LoVo (cell line): Measurements from ENCODE around the gene LIPM.

Experiments
- DNase-seq: peaks from one replicate; pipeline ENCODE4 v3.0.0-alpha.2; 2016; ENCODE audit warnings: low spot score

The LIPM gene

DNA sequence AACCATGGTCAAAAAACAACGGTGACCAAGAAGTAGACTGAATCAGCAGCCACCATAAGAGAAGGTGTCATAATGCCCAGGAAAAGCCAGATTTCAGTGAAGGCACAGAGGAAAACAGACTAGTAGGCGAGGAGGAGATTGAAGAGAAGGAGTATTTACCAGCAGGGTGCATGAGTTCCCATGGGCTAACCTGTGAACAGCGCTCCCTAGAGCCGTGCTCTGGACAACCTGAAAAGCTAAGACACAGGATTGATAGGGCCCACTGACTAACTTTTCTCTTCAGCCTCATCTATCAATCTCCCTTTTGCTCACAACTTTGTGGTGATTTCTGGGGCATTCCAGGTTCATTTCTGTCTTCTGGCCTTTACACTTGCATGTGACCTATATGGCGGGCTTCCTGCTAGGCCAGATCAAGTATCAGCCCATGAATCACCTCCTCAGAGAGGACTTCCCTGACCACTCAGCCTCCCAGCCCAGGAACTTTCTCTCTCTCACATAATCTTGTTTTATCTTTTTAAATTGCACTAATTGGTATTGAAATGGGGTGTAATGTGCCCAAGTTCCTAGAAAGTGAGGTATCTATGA is 36.3 kb downstream of the LIPM start:
- no peak for DNase-seq

DNA sequence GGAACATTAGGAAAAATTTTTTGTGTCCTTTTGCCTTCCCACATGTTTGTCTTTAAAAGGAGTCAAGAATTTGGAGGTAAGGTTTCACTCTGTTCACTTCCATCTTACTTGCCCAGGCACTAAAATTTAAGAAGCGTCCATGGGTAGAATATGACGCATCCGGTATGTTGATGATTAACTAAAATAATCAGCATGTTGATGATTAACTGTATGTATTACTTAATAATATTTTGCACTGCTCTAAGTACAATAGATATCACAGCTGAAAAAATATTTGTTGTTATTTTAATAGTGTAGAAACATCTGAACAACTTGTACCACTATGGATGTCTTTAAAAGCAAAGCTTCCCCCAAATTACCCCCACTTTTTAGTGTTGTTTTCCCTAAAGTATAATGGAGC is 37.6 kb downstream of the LIPM start:
- no peak for DNase-seq

DNA sequence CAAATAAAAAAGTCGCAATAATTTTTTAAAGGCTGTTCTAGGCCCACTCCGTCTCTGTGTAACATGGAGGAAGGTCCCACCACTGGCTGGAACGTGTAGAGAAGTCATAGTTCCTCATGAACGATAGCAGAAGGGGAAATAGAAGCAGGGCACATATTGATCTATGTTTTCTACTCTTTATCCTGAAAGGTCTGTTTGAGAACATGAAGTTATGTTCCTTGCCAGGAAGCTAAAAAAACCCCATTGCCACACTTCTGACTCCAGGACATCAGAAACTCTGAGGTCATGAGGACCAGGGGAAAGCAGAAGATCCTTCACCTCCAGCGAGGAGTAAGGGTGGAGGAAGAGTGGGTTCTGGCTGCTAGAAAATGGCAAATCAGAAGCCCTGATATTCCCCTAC is 38.4 kb downstream of the LIPM start:
- no peak for DNase-seq

DNA sequence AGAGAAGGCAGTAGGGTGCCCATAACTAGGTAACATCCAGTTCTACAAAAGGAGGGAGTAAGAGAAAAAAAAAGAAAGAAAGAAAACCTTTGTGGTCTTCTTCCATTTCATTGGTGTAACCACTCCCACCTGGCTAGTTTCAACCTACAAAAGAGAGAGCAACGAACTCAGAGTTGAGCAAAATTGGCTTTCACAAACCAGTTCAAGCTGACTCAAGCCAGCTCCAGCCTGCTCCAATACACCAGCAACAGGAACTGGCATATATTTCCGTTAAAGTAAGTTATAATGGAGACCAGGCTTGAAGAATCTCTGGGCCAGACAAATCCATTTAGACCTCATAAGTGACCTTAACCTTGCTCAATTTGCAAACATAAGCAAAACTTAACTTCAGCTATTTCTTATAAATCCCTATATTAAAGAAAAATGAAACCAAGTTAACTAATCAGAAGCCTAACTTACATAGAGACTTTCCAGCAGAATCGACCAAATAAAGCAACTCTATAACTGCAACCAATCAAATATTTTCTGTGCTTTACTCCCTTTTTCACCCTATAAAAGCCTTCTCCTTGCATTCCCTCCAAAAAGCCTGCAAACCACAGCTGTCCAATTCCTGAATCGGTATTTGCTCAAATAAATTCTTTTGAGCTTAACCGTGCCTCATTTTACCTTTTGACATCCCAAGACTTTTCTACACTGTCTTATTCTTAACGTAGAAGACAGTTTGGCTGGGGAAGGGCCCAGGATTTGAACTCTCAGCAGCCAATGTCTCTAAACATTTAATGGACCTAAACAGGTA is 39.0 kb downstream of the LIPM start:
- no peak for DNase-seq

DNA sequence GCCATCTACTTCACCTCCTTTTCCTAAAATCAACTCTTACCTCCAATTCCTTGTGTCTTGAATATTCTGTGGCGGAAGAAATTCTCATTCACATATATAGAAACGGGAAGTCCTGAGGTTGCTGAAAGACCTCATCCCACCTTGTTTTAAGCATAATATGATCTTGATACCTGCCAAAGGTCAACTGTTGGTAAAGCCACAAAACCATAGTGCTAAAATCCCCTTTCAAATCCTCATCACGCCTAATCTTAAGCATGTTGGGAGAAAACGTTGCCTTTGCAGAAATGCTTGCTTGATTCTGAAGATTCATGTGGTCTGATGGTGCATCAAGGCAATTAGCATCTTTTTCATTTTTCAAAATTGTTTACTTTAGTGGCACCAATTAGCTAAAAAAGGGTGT is 40.6 kb downstream of the LIPM start:
- DNase-seq: no peak

DNA sequence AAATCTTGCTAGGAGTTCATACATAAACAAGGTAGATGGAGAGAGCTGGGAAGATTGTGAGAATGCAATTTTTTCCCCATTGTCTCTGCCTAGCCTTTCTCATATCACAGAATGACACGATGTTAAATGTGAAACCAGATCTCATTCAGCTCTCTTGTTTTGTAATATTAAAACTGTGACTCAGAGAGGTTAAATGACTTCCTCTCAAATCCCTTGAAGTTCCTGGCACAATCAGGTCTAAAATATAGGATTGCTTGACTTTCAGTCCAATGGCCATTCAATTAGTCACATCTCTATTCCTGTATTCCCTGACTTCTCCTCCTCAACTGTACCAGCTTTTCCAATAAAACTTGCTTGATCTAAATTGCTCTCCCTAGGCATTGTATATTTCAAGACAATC is 46.0 kb downstream of the LIPM start:
- DNase-seq: peak; percentile 61

DNA sequence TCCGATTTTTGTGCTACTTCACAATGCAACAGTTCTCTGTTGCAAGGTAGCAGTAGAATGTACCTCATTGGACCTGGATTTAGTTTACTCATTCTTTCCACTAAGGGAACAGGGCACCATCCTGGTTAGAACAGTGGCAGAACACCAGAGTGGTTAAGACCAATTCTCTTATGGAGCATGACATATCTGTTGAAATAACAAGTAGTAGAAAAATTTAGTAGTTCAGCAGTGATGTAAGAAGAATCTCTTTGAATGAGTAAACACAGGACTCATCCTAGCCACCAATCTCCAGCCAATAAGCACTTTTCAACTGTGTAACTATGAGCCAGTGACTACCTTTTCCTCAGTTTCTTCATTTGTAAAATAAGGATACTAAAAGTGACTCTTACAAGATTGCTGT is 46.7 kb downstream of the LIPM start:
- DNase-seq: no peak

DNA sequence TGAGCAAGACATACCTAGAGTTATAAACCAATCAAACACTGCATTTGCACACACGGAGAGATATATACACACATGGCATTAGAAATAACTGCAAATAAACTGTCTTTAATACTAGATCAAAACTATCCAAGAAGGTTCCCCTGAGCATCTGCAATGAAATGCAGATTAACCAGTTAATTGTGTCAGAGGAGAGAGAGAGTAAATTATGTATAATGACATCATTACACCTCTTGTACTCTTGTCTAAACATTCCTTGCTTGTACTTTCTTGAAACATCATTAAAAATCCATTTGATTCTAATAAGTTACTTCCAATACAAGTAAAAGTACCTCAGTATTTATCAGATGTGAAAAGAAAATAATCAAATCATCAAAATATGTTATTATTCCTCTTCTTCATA is 48.2 kb downstream of the LIPM start:
- DNase-seq: no peak

DNA sequence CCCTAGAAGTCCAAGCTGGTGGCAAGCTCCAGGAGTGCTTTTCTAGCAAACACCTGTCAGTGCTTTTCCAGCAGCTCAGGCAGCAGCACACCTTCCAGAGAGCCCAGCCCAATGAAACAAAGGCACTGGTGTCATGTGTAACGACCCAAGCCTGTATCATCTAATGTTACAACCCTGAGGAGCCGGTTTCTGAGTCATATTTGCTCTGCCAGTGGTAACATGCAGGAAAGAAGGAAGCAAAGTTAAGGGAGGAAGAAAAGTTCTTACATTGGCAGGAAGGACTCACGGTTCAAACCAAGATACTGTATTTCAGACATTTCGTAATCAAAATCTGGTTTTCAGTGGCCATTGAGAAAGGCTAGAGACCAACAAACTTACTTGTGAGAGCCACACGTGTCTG is 49.2 kb downstream of the LIPM start, which contains the start of gene ANKRD22:
Gene ANKRD22, minus strand, starts transcription at position 139 of the 400 bp plus-strand sequence. CDS start 237 bp downstream, outside the sequence.
- DNase-seq: peak; percentile 85

DNA sequence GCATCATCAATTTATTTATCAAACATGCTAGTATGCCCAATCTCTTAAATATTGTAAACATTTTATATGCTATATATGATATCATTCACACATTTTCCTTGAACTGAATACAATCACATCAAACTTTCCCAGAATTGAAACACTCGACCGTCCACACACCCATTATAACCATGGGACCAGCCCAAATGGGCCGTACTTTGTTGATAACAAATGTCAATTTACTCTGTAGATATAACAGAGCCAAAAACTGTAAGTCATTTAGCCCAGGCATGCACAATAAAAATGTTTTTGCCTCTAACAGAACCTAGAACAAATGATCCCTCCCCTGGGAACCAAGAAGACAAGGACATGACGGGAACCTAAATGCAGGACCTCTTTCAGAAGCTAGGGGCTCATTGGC is 49.8 kb downstream of the LIPM start:
- no peak for DNase-seq

DNA sequence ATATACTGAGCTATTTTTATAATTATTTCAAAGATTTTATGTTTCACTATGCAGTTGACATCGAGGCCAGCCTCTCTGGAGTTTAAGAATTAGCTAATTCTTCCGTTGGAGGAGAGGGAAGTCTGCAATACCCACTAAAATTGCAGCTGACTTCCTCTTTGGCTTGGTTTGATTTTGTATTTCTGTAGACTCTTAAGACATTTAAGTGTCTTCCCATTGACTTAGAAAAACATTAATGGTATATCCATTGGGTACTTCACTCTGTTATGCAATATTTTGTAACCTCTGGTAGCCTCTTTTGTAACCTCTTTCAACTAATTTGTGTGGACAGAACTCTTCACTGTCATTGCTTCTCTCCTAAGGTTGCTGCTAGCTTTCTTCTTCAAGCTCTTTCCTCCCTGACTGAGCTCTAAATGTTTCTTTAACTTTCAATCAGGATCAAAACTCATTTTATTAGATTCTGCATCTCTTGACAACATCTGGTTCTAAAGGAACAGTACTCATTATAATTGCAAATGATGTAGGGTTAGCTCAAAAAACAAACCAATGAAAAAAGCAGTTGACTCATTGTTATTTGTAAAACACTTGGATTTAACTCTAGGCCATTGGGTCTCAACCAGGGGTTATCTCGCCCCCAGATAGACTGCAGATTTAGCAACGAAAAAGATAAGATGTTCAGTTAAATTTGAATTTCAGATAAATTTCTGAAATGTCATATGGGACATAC is 50.8 kb downstream of the LIPM start:
- DNase-seq: no peak

DNA sequence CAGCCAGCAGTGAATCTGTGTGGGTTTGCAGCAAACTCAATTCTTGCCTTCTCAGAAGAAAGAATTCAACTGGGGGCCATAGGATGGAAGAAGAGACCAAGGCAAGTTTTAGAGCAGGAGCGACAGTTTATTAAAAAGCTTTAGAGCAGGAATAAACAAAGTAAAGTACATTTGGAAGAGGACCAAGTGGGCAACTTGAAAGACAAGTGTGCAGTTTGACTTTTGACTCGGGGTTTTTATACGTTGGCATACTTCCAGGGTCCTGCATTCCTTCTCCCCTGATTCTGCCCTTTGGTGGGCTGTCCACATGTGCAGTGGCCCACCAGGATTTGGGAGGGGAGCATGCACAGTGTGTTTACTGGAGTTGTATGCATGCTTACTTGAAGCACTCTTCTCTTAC is 52.2 kb downstream of the LIPM start:
- no peak for DNase-seq

DNA sequence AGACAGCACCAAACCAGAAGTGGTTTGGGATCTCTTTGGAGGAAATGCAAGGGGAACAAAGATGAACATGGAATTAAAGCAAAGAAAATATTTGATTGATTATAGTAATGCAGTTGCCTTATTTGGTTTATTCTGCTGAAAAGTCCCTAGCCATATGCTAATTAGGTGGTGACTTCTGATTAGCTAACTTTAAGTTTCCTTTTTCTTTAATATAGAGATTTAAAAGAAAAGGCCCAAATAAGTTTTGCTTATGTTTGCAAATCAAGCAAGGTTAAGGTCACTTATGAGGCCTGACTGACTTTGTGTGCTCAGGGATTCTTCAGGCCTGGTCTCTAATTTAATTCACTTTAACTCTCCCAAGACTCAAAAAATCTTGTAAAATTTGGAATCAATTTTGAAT is 55.3 kb downstream of the LIPM start:
- DNase-seq: no peak

DNA sequence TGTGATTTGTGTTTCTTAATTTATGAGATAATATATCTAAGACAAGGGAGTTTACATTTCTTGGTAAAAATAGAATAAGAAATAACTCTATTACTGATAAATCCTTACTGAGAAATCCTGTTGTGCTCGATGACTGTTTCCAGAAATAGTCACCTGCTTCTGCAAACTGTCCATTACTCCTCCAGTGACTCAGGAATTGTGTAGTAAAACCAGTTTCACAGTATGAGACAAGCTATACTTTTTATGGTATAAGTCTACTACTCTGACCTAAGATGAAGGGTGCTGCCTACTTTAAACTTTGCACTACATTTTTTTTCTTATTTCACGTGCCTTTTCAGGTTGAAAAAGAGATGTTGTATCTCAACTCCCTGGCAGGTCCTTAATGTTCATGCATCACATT is 56.0 kb downstream of the LIPM start:
- peak; percentile 54 for DNase-seq

DNA sequence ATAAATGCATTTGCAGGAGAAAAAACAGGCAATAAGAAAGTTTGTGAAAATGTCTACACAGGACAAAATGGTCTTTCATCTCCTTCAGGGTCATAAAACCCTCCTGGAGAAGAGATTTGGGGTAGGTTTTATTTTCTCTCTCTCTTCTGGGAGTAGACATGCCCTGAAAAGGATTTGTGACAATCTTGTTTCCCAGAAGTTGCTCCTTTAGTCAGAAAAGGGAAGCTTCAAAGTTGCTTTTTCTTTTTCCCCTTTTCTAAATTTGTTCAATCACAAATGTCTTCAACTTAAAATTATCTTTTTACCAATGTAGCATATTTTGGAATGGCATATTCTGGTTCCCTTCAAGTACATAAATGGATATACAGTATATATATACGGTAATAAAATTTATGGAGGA is 58.5 kb downstream of the LIPM start:
- DNase-seq: no peak

DNA sequence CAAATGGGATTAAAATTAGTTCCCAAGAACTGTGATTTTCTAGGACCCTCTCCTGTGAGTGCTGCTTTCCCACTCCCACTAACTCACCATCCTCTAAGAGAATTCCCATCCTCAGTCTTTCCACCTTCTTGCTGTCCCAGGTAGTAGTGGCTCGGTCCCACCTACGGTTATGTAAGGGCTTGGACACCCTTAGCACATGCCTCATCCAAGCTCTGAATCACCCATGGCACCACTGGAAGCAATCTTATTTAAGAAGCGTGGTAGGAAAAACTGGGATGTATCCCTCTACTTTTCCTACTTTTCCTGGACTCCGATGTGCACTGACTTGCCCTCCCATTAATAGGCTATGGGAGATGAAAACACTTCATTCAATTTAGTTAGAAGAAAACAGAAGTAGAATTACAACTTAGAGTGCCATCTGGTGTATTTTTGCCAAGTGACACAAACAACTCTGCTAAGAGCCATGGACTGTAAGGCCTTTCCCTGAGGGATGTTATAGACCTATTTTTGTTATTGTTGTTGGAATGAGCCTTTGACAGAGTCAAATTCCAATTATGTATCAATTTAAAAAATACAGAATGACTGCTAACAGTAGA is 62.8 kb downstream of the LIPM start:
- DNase-seq: no peak

DNA sequence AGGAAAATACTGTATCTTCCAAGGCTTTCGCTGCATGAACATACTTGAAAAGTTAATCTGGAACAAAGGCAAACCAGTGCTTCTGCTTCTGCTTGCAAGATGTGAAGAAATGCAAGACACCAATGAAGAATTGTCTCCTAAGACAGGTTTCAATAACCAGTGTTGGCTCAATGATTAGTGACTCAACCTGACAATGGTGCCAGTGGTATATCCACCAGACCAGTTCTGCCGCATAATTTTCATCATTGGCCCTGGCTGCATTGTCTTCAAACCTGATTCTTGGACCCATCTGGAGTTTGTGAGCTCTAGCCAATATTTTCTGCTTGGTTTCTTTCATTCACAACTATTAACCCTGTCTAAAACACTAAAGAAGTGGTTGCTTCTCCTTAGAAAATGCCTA is 63.9 kb downstream of the LIPM start:
- DNase-seq: no peak

DNA sequence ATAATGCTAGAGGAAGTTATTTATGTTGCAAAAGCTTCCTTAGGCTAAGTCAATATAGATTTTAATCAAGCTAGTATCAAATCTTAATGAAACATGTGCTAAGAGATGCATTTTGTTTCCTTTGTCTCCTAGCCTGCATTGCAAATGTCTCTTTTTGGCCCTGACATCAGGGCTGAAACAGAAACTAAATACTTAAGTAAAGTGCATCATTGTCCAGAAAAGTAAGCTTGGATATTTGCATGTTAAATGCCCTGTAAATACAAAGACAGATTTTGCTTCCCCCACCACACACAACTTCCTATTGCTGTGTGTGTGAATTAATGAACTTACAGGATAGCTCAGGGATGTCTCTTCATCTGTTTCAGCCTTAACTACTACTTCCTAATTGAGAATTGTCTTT is 67.6 kb downstream of the LIPM start:
- no peak for DNase-seq
